ENCODE measurements around the gene FAM117A.
A peak's percentile ranks its signal among the peaks of the same experiment; 100 is the strongest.

Gene FAM117A

DNA sequence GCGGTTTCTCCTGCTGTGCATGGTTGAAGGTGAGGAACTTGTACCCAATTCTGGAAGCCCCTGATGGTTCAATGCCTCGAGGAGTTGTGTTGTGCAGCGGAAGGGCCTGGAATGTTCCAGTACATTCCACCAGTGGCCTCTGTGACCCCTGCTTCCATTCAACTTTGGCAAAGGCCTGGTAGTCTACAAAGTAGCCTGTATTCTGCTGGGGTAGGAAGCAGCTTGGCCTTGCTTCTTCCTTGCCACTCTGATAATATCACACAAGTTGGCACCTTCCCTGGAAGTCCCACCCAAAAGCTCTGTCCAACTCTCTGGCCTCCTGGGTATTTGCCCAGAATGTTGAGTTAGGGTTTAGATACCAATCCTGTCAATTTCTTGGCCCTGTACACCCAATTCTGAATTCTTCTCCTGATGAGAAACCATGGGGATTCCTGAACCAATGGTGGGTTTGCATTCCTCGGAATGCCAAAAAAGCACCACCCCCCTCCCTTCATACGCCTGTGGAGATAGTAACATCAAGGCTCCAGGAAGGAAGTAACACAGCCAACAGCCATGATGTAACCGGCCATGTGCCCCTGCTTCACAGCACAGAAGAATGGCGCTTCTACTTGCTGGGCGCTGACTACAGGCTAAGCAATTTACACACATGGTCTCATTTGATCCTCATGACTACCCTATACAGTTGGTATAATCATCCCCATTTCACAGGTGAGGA is 11.8 kb upstream of the FAM117A start:
- Histone ChIP-seq H2AK5ac (ENCODE audit: low read depth, low read length) (no peak overlapping the region), H3K27me3 (ENCODE audit: control insufficient read depth in 3 of 3, insufficient read depth in 3 of 3, low read depth in 1 of 3, low read length in 3 of 3) (no peaks in the 10 kb centered on the region), H2BK120ac (ENCODE audit: low read depth, low read length) (no peak overlapping the region), H3K4ac (ENCODE audit: low read length) (no peak overlapping the region), H3K4me1 (ENCODE audit: control insufficient read depth in 2 of 2, insufficient read depth in 1 of 2, low read depth in 1 of 2, low read length in 2 of 2) (peaks cover 14 to 24% of the 10 kb centered on the region in 2 donors), H2BK5ac (ENCODE audit: low read length) (no peak overlapping the region), H3K23ac (ENCODE audit: low read depth, low read length, poor library complexity) (no peak overlapping the region), H3K14ac (ENCODE audit: low read length) (no peak overlapping the region), H3K4me3 (ENCODE audit: low read length in 2 of 2) (no peak overlapping the region), H2AFZ (ENCODE audit: low read length) (no peak overlapping the region), H4K8ac (ENCODE audit: low read depth, low read length) (no peak overlapping the region), H3K9me3 (replicated peaks in 1 of 2; ENCODE audit: control insufficient read depth in 2 of 2, insufficient read depth in 1 of 2, low read depth in 1 of 2, low read length in 2 of 2) (no peaks in the 10 kb centered on the region), H2BK12ac (ENCODE audit: low read length) (no peak overlapping the region), H3K79me1 (ENCODE audit: low read depth, low read length) (no peaks in the 10 kb centered on the region), H2BK15ac (ENCODE audit: low read length) (no peak overlapping the region), H3K18ac (ENCODE audit: low read length) (no peak overlapping the region), H3K4me2 (ENCODE audit: insufficient read depth, low read length, poor library complexity, severe bottlenecking) (no peak overlapping the region), H3K27ac (replicated peaks; ENCODE audit: low read length) (no peak overlapping the region), H3K36me3 (replicated peaks in 1 of 2; ENCODE audit: control insufficient read depth in 2 of 2, insufficient read depth in 2 of 2, low read length in 2 of 2) (no peaks in the 10 kb centered on the region), H4K91ac (ENCODE audit: low read depth, low read length, poor library complexity) (no peak overlapping the region), H3K9ac (ENCODE audit: low read depth, low read length, poor library complexity) (no peak overlapping the region)
- DNase-seq (ENCODE audit: low spot score) = no peak
- WGBS, 2 donors (ENCODE audit: extremely low coverage in 2 of 2, insufficient read length in 2 of 2, insufficient replicate concordance in 1 of 2) = no CpG with 5 or more reads among the region's 8 CpGs

DNA sequence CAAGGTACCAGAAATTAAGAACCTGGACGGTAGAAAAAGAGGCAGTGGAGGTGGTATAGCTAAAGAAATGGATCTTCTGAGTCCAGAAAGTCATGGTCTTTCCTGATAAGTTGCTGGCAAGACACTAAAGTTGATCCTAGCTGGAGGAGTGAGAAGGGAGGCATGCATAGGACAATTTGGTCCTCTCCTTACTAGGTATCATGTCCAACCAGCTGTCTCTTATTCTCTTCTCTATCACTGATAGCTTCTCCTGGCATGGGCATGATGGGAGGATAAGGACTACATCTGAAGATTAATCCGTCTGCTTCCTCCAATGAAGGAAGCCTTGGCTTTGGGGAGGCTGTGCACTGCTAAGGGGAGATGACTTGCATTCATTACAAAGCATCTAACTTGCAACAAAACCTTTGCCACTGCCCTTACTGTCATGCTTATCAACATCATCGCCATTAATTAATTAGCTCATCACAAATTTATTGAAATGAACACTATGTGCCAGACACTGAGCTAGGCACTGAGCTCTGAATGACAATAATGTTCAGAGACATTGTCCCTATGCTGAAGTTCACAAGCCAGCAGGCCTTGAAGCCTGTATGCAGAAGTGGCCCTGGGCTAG is 3.1 kb upstream of the FAM117A start:
- H3K4me2 ChIP-seq (ENCODE audit: insufficient read depth, low read length, poor library complexity, severe bottlenecking) = no peak overlapping the region
- H3K27me3 ChIP-seq (ENCODE audit: control insufficient read depth in 3 of 3, insufficient read depth in 3 of 3, low read depth in 1 of 3, low read length in 3 of 3) = peaks cover 0 to 9% (median 2%) of the 10 kb centered on the region in 3 experiments
- H3K9me3 ChIP-seq (replicated peaks in 1 of 2; ENCODE audit: control insufficient read depth in 2 of 2, insufficient read depth in 1 of 2, low read depth in 1 of 2, low read length in 2 of 2) = no peaks in the 10 kb centered on the region
- H3K4ac ChIP-seq (ENCODE audit: low read length) = no peak overlapping the region
- H3K79me1 ChIP-seq (ENCODE audit: low read depth, low read length) = peaks cover 4% of the 10 kb centered on the region
- H2BK12ac ChIP-seq (ENCODE audit: low read length) = no peak overlapping the region
- peaks cover 5 to 9% of the 10 kb centered on the region in 2 donors for H3K4me1 ChIP-seq (ENCODE audit: control insufficient read depth in 2 of 2, insufficient read depth in 1 of 2, low read depth in 1 of 2, low read length in 2 of 2)
- H3K18ac ChIP-seq (ENCODE audit: low read length) = no peak overlapping the region
- H2AFZ ChIP-seq (ENCODE audit: low read length) = no peak overlapping the region
- H3K14ac ChIP-seq (ENCODE audit: low read length) = no peak overlapping the region
- no peak overlapping the region for H3K9ac ChIP-seq (ENCODE audit: low read depth, low read length, poor library complexity)
- no peak overlapping the region for H4K8ac ChIP-seq (ENCODE audit: low read depth, low read length)
- no peak overlapping the region for H3K23ac ChIP-seq (ENCODE audit: low read depth, low read length, poor library complexity)
- H2BK15ac ChIP-seq (ENCODE audit: low read length) = no peak overlapping the region
- no peak overlapping the region for H3K27ac ChIP-seq (replicated peaks; ENCODE audit: low read length)
- no peaks in the 10 kb centered on the region for H3K36me3 ChIP-seq (replicated peaks in 1 of 2; ENCODE audit: control insufficient read depth in 2 of 2, insufficient read depth in 2 of 2, low read length in 2 of 2)
- H3K4me3 ChIP-seq (ENCODE audit: low read length in 2 of 2) = no peak overlapping the region
- no peak overlapping the region for H2AK5ac ChIP-seq (ENCODE audit: low read depth, low read length)
- DNase-seq (ENCODE audit: low spot score) = no peak
- no peak overlapping the region for H2BK5ac ChIP-seq (ENCODE audit: low read length)
- WGBS, 2 donors (ENCODE audit: extremely low coverage in 2 of 2, insufficient read length in 2 of 2, insufficient replicate concordance in 1 of 2) = no CpG with 5 or more reads among the region's 3 CpGs
- no peak overlapping the region for H4K91ac ChIP-seq (ENCODE audit: low read depth, low read length, poor library complexity)
- no peak overlapping the region for H2BK120ac ChIP-seq (ENCODE audit: low read depth, low read length)

DNA sequence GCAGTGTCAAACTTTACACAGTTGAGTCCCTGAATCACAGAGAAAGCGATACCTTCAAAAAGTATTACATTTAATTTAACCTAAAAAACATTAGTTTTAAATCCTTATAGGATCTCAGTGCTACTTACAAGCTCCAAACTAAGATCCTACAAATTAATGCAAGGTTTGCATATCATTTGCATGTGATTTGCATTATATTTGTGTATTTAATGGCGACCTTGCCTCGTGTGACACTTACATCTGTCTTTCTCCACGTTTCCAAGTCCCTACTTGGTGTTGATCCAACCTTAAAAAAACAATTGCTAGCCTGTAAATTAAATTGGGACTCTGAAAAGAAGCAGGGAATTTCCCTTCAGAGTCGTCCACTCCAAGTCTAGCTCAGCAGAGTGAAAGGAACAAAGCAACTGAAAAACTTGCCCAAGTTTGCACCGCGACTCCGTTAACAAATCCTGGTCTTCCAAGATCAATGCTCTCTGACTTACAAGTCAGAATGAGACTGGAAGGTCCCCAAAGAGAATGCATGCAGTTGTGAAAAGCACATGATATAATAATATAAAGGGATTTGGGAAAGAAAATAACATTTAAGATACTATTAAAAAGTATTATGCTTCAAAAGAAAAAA is 739 bp upstream of the FAM117A start:
- no peak overlapping the region for H3K4me2 ChIP-seq (ENCODE audit: insufficient read depth, low read length, poor library complexity, severe bottlenecking)
- H2AFZ ChIP-seq (ENCODE audit: low read length) = peak overlapping the region; percentile 70
- H2BK5ac ChIP-seq (ENCODE audit: low read length) = no peak overlapping the region
- H3K27ac ChIP-seq (replicated peaks; ENCODE audit: low read length) = no peak overlapping the region
- H3K4me1 ChIP-seq (ENCODE audit: control insufficient read depth in 2 of 2, insufficient read depth in 1 of 2, low read depth in 1 of 2, low read length in 2 of 2) = peaks cover 5 to 9% of the 10 kb centered on the region in 2 donors
- no peak overlapping the region for H3K9ac ChIP-seq (ENCODE audit: low read depth, low read length, poor library complexity)
- peaks cover 0 to 9% (median 2%) of the 10 kb centered on the region in 3 experiments for H3K27me3 ChIP-seq (ENCODE audit: control insufficient read depth in 3 of 3, insufficient read depth in 3 of 3, low read depth in 1 of 3, low read length in 3 of 3)
- no peak overlapping the region for H2BK120ac ChIP-seq (ENCODE audit: low read depth, low read length)
- no peak overlapping the region for H3K18ac ChIP-seq (ENCODE audit: low read length)
- H2AK5ac ChIP-seq (ENCODE audit: low read depth, low read length) = no peak overlapping the region
- H2BK15ac ChIP-seq (ENCODE audit: low read length) = no peak overlapping the region
- no peak overlapping the region for H4K8ac ChIP-seq (ENCODE audit: low read depth, low read length)
- H3K4me3 ChIP-seq (ENCODE audit: low read length in 2 of 2) = peak overlapping the region in 1 of 2 donors; percentile 89
- H3K14ac ChIP-seq (ENCODE audit: low read length) = no peak overlapping the region
- H3K23ac ChIP-seq (ENCODE audit: low read depth, low read length, poor library complexity) = no peak overlapping the region
- no CpG with 5 or more reads among the region's 8 CpGs for WGBS, 2 donors (ENCODE audit: extremely low coverage in 2 of 2, insufficient read length in 2 of 2, insufficient replicate concordance in 1 of 2)
- DNase-seq (ENCODE audit: low spot score) = no peak
- H3K4ac ChIP-seq (ENCODE audit: low read length) = no peak overlapping the region
- H3K79me1 ChIP-seq (ENCODE audit: low read depth, low read length) = peaks cover 4% of the 10 kb centered on the region
- no peak overlapping the region for H2BK12ac ChIP-seq (ENCODE audit: low read length)
- no peak overlapping the region for H4K91ac ChIP-seq (ENCODE audit: low read depth, low read length, poor library complexity)
- no peaks in the 10 kb centered on the region for H3K36me3 ChIP-seq (replicated peaks in 1 of 2; ENCODE audit: control insufficient read depth in 2 of 2, insufficient read depth in 2 of 2, low read length in 2 of 2)
- no peaks in the 10 kb centered on the region for H3K9me3 ChIP-seq (replicated peaks in 1 of 2; ENCODE audit: control insufficient read depth in 2 of 2, insufficient read depth in 1 of 2, low read depth in 1 of 2, low read length in 2 of 2)

Measured in neuronal stem cell (in vitro differentiated cells).